Epidermal melanocyte (primary cell): ENCODE measurements around the gene CARD11.

Experiments
- DNase-seq: peaks from one replicate; pipeline ENCODE4 v3.0.0; 2011; ENCODE audit warnings: low spot score; ENCODE audit not compliant: insufficient read length

Gene CARD11

GRCh38 chr7:2876031-2876731, 167.5 kb downstream of the CARD11 start:
- DNase-seq = no peak

- DNase-seq = peak; percentile 54
Observed at GRCh38 chr7:2873686-2874551, 169.7 kb downstream of the CARD11 start.

- DNase-seq = no peak
Observed at GRCh38 chr7:2873146-2873545, 170.5 kb downstream of the CARD11 start.

- DNase-seq = no peak
Observed at GRCh38 chr7:2872296-2872874, 171.3 kb downstream of the CARD11 start.

GRCh38 chr7:2870471-2870931, 173.2 kb downstream of the CARD11 start:
- no peak for DNase-seq

GRCh38 chr7:2869981-2870380, 173.7 kb downstream of the CARD11 start:
- DNase-seq = no peak

- DNase-seq = no peak
Observed at GRCh38 chr7:2866601-2867000, 177.1 kb downstream of the CARD11 start.

- peak; percentile 64 for DNase-seq
Observed at GRCh38 chr7:2864999-2865670, 178.5 kb downstream of the CARD11 start.

GRCh38 chr7:2864204-2864985, 179.3 kb downstream of the CARD11 start:
- no peak for DNase-seq

GRCh38 chr7:2863461-2864066, 180.1 kb downstream of the CARD11 start:
- peak; percentile 55 for DNase-seq

GRCh38 chr7:2862831-2863361, 180.8 kb downstream of the CARD11 start:
- DNase-seq = no peak

- no peak for DNase-seq
Observed at GRCh38 chr7:2861509-2861908, 182.2 kb downstream of the CARD11 start.

- no peak for DNase-seq
Observed at GRCh38 chr7:2860627-2861133, 183.0 kb downstream of the CARD11 start.

- no peak for DNase-seq
Observed at GRCh38 chr7:2859952-2860351, 183.7 kb downstream of the CARD11 start.

- DNase-seq = no peak
Observed at GRCh38 chr7:2858621-2859020, 185.0 kb downstream of the CARD11 start.

- no peak for DNase-seq
Observed at GRCh38 chr7:2856388-2857169, 187.1 kb downstream of the CARD11 start.
